Measurements from ENCODE around the gene THSD7A.

DNA sequence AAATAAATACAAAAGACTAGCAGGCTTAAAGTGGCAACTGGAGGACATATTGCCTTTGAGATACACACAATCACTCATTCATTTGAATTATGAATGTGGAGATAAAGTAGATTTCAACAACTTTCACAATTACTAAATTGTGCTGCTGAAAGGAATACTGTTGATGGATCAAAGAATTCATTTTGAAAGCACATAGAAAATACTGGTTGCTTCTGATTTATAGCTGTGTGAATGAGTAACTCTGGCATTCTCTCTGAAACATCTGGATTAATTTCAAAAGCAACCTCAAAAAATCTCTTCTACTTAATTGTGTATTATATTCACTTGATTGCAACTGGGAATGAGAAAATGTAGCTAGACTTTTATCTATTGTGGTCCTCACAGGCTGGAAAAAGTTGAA, 397.6 kb downstream of the THSD7A start:
- TF ChIP-seq, protein P1, sequence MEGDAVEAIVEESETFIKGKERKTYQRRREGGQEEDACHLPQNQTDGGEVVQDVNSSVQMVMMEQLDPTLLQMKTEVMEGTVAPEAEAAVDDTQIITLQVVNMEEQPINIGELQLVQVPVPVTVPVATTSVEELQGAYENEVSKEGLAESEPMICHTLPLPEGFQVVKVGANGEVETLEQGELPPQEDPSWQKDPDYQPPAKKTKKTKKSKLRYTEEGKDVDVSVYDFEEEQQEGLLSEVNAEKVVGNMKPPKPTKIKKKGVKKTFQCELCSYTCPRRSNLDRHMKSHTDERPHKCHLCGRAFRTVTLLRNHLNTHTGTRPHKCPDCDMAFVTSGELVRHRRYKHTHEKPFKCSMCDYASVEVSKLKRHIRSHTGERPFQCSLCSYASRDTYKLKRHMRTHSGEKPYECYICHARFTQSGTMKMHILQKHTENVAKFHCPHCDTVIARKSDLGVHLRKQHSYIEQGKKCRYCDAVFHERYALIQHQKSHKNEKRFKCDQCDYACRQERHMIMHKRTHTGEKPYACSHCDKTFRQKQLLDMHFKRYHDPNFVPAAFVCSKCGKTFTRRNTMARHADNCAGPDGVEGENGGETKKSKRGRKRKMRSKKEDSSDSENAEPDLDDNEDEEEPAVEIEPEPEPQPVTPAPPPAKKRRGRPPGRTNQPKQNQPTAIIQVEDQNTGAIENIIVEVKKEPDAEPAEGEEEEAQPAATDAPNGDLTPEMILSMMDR (IDR thresholded peaks at IDR 0.05; ENCODE audit: poor library complexity, severe bottlenecking): no peak
- TF ChIP-seq EP300 (conservative IDR thresholded peaks at IDR 0.05; ENCODE audit: poor library complexity, severe bottlenecking): no peak
